OCI-LY1 (cell line): ENCODE measurements around the gene WBP4.

ENCODE experiments used
- CTCF ChIP-seq: fragments of 200-600 bp; sonication (generic), shearing (Covaris generic); IDR thresholded peaks from 2 replicates; pipeline ENCODE4 v1.5.1; 2017; ENCODE audit warnings: mild to moderate bottlenecking, antibody characterized with exemption, low read length, moderate library complexity, mixed read lengths
- EZH2 ChIP-seq: fragments of 200-600 bp; sonication (generic), shearing (Covaris generic); IDR thresholded peaks from 2 replicates; pipeline ENCODE4 v1.8.0; 2017; ENCODE audit warnings: borderline replicate concordance, mixed run types, mild to moderate bottlenecking, antibody characterized with exemption, low read length, moderate library complexity, mixed read lengths

DNA sequence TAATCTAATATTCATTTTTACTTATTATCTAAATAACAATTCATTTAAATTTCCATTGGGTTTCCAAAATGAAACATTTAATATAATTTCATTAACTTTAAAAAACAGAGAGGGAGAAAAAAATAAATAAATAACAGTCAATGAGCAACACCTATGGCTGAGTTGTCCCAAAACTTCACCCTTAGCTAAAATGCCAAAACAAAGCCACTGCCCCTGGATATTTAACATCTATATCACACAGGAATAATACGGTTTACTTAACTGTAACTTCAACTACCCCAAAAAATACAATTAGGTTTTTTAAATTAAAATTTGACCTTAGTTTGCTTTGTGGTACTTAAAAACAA lies 42.7 kb upstream of the WBP4 start:
- TF ChIP-seq CTCF = no peak
- TF ChIP-seq EZH2 = no peak
